HepG2 (cell line): ENCODE data around the gene PET117. TPM values are rescaled to one million over a fixed set of nuclear protein-coding genes. Genes with fewer than 3 reads are reported as not detected.

Source experiments
- ARID5B ChIP-seq: IDR thresholded peaks from 2 replicates; pipeline ENCODE4 v1.4.0; 2020; ENCODE audit warnings: mild to moderate bottlenecking, missing genetic modification reagents
- BRCA1 ChIP-seq: sonication (generic); formaldehyde crosslinking; IDR thresholded peaks from 2 replicates; pipeline ENCODE4 v1.4.0; 2020; ENCODE audit warnings: missing genetic modification reagents
- DPF2 ChIP-seq: sonication (generic); formaldehyde crosslinking; IDR thresholded peaks from 2 replicates; pipeline ENCODE4 v1.4.0; 2020; ENCODE audit warnings: mild to moderate bottlenecking, low read depth, missing genetic modification reagents, borderline replicate concordance
- GLI4 ChIP-seq: sonication (generic); formaldehyde crosslinking; IDR thresholded peaks from 2 replicates; pipeline ENCODE4 v1.5.1; 2020; ENCODE audit warnings: missing genetic modification reagents, mild to moderate bottlenecking, moderate library complexity, borderline replicate concordance
- HDAC1 ChIP-seq: sonication (generic); formaldehyde crosslinking; IDR thresholded peaks from 2 replicates; pipeline ENCODE4 v1.5.1; 2020; ENCODE audit warnings: mild to moderate bottlenecking, missing genetic modification reagents
- HMG20A ChIP-seq: IDR thresholded peaks from 2 replicates; pipeline ENCODE4 v1.6.1; 2016; ENCODE audit warnings: borderline replicate concordance
- HNRNPLL ChIP-seq: fragments of 200-400 bp; formaldehyde crosslinking; IDR thresholded peaks from 2 replicates; pipeline ENCODE4 v1.6.1; 2017; ENCODE audit warnings: mild to moderate bottlenecking, low read depth, low read length; ENCODE audit not compliant: poor library complexity, severe bottlenecking
- JARID2 ChIP-seq: sonication (generic); formaldehyde crosslinking; IDR thresholded peaks from 2 replicates; pipeline ENCODE4 v1.8.1; 2023; ENCODE audit warnings: missing genetic modification reagents, inconsistent platforms; ENCODE audit not compliant: insufficient replicate concordance
- RAD21 ChIP-seq: fragments of 450-650 bp; formaldehyde crosslinking; IDR thresholded peaks from 2 replicates; pipeline ENCODE4 v1.5.0; 2020; ENCODE audit warnings: mild to moderate bottlenecking
- RAD51 ChIP-seq: fragments of 450-650 bp; IDR thresholded peaks from 2 replicates; pipeline ENCODE4 v1.6.1; 2016; ENCODE audit warnings: borderline replicate concordance
- ZNF644 ChIP-seq: IDR thresholded peaks from 2 replicates; pipeline ENCODE4 v1.6.1; 2016; ENCODE audit warnings: low read depth
- ZNF792 ChIP-seq: IDR thresholded peaks from 2 replicates; pipeline ENCODE4 v1.6.1; 2016
- polyA plus RNA-seq, 8 experiments: library from polyadenylated mRNA; depleted of rRNA in 3 of 8; stranded (reverse) in 7 of 8; unstranded in 1 of 8; fragments of >200 nt; fragmentation: Illumina TruSeq in 4 of 8; extraction: Trizol in 4 of 8; gene quantifications; 2 replicates each; pipeline versions ENCODE4 v1.2.1 to v1.2.3, GENCODE V29; 2011 to 2016; ENCODE audit warnings: low read depth in 4 of 8, missing spikeins in 1 of 8, mixed read lengths in 1 of 8; ENCODE audit not compliant: insufficient read depth in 1 of 8
- total RNA-seq, 5 experiments: library from RNA; depleted of rRNA; stranded (reverse); fragments of >200 nt; fragmentation: Illumina TruSeq; extraction: Trizol; gene quantifications; 2 replicates each; pipeline ENCODE4 v1.2.3, GENCODE V29; 2016; ENCODE audit warnings: low read depth in 1 of 5
- TF ChIP-seq, protein P1 (sequence below): sonication (generic); formaldehyde crosslinking; IDR thresholded peaks from 2 replicates; pipeline ENCODE4 v1.5.0; 2020; ENCODE audit warnings: mild to moderate bottlenecking, missing genetic modification reagents
- TF ChIP-seq, protein P2 (sequence below): sonication (generic); formaldehyde crosslinking; IDR thresholded peaks from 2 replicates; pipeline ENCODE4 v1.5.0; 2020; ENCODE audit warnings: missing genetic modification reagents
- TF ChIP-seq, protein P3 (sequence below): sonication (generic); formaldehyde crosslinking; IDR thresholded peaks from 2 replicates; pipeline ENCODE4 v1.8.0; 2022; ENCODE audit warnings: missing genetic modification reagents, mild to moderate bottlenecking, inconsistent platforms, borderline replicate concordance
- TF ChIP-seq, protein P4 (sequence below): sonication (generic); formaldehyde crosslinking; IDR thresholded peaks from 2 replicates; pipeline ENCODE4 v1.4.0; 2020; ENCODE audit warnings: missing genetic modification reagents
- TF ChIP-seq, protein P5 (sequence below): sonication (generic); formaldehyde crosslinking; IDR thresholded peaks from 2 replicates; pipeline ENCODE4 v1.4.0; 2020; ENCODE audit warnings: missing genetic modification reagents

Gene PET117
- total and polyA plus RNA-seq, 2 of the 13 experiments (the other 11 are each of a cell fraction or from before 2014, with no cell fraction given), result 22.2 to 48.2 TPM

- TF ChIP-seq, protein P1, sequence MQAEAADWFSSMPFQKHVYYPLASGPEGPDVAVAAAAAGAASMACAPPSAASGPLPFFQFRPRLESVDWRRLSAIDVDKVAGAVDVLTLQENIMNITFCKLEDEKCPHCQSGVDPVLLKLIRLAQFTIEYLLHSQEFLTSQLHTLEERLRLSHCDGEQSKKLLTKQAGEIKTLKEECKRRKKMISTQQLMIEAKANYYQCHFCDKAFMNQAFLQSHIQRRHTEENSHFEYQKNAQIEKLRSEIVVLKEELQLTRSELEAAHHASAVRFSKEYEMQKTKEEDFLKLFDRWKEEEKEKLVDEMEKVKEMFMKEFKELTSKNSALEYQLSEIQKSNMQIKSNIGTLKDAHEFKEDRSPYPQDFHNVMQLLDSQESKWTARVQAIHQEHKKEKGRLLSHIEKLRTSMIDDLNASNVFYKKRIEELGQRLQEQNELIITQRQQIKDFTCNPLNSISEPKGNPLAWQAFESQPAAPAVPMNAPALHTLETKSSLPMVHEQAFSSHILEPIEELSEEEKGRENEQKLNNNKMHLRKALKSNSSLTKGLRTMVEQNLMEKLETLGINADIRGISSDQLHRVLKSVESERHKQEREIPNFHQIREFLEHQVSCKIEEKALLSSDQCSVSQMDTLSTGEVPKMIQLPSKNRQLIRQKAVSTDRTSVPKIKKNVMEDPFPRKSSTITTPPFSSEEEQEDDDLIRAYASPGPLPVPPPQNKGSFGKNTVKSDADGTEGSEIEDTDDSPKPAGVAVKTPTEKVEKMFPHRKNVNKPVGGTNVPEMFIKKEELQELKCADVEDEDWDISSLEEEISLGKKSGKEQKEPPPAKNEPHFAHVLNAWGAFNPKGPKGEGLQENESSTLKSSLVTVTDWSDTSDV (CRISPR knock-in tag), result no peak
- TF ChIP-seq ARID5B (CRISPR knock-in tag) (peak; percentile 71), RAD21 (CRISPR knock-in tag) (peak; percentile 30; the same call in 1 of the 2 replicates), BRCA1 (CRISPR knock-in tag) (no peak), HMG20A (CRISPR knock-in tag) (no peak), RAD51 (no peak), ZNF792 (CRISPR knock-in tag) (0 out of 2 replicates have a peak, but pooled peaks have one; percentile 36), ZNF644 (CRISPR knock-in tag) (peak; percentile 66), HDAC1 (CRISPR knock-in tag) (peak; percentile 69), HNRNPLL (no peak), JARID2 (CRISPR knock-in tag) (no peak), GLI4 (CRISPR knock-in tag) (no peak), DPF2 (CRISPR knock-in tag) (no peak; the same call in 1 of the 2 replicates)
- TF ChIP-seq, protein P2, sequence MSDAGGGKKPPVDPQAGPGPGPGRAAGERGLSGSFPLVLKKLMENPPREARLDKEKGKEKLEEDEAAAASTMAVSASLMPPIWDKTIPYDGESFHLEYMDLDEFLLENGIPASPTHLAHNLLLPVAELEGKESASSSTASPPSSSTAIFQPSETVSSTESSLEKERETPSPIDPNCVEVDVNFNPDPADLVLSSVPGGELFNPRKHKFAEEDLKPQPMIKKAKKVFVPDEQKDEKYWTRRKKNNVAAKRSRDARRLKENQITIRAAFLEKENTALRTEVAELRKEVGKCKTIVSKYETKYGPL (CRISPR knock-in tag), result no peak
- TF ChIP-seq, protein P3, sequence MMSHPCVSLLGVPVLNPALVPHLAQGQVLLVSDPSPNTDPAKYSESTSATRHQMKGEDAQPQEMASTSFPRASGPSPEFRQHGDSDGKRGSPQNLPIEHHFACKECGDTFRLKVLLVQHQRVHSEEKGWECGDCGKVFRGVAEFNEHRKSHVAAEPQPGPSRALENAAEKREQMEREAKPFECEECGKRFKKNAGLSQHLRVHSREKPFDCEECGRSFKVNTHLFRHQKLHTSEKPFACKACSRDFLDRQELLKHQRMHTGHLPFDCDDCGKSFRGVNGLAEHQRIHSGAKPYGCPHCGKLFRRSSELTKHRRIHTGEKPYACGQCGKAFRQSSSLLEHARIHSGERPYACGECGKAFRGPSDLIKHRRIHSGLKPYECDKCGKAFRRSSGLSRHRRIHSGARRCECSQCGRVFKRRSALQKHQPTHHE, result no peak
- TF ChIP-seq, protein P4, sequence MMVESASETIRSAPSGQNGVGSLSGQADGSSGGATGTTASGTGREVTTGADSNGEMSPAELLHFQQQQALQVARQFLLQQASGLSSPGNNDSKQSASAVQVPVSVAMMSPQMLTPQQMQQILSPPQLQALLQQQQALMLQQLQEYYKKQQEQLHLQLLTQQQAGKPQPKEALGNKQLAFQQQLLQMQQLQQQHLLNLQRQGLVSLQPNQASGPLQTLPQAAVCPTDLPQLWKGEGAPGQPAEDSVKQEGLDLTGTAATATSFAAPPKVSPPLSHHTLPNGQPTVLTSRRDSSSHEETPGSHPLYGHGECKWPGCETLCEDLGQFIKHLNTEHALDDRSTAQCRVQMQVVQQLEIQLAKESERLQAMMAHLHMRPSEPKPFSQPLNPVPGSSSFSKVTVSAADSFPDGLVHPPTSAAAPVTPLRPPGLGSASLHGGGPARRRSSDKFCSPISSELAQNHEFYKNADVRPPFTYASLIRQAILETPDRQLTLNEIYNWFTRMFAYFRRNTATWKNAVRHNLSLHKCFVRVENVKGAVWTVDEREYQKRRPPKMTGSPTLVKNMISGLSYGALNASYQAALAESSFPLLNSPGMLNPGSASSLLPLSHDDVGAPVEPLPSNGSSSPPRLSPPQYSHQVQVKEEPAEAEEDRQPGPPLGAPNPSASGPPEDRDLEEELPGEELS (CRISPR knock-in tag), result peak; percentile 73
- TF ChIP-seq, protein P5, sequence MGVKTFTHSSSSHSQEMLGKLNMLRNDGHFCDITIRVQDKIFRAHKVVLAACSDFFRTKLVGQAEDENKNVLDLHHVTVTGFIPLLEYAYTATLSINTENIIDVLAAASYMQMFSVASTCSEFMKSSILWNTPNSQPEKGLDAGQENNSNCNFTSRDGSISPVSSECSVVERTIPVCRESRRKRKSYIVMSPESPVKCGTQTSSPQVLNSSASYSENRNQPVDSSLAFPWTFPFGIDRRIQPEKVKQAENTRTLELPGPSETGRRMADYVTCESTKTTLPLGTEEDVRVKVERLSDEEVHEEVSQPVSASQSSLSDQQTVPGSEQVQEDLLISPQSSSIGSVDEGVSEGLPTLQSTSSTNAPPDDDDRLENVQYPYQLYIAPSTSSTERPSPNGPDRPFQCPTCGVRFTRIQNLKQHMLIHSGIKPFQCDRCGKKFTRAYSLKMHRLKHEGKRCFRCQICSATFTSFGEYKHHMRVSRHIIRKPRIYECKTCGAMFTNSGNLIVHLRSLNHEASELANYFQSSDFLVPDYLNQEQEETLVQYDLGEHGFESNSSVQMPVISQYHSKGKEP, result no peak
Observed at GRCh38 chr20:18144541-18145099, 7.0 kb downstream of the PET117 start (continued).
